Nephron progenitor cell (in vitro differentiated cells): ENCODE data around the gene LRBA.
"Not testable (repeated sequence)": the region's sequence is repeated elsewhere in the genome, so short reads cannot be mapped to it uniquely, and the experiment has no call there.

Experiments used
- DNase-seq: peaks from one replicate; pipeline ENCODE4 v3.0.0; 2021
- H3K27ac Mint-ChIP-seq: 2 replicates; pipeline ENCODE4 v1.8.0; 2021; ENCODE audit warnings: mild to moderate bottlenecking, moderate library complexity, mixed read lengths
- H3K27me3 Mint-ChIP-seq: 2 replicates; pipeline ENCODE4 v1.8.0; 2021; ENCODE audit warnings: mild to moderate bottlenecking, low read depth, mixed read lengths; ENCODE audit not compliant: poor library complexity
- H3K36me3 Mint-ChIP-seq: 2 replicates; pipeline ENCODE4 v1.8.0; 2021; ENCODE audit warnings: low read depth, mixed read lengths
- H3K4me1 Mint-ChIP-seq: 2 replicates; pipeline ENCODE4 v1.8.0; 2021; ENCODE audit warnings: mixed read lengths
- H3K4me3 Mint-ChIP-seq: 2 replicates; pipeline ENCODE4 v1.8.0; 2021; ENCODE audit warnings: mild to moderate bottlenecking, moderate library complexity, mixed read lengths
- H3K9me3 Mint-ChIP-seq: 2 replicates; pipeline ENCODE4 v1.8.0; 2021; ENCODE audit warnings: mild to moderate bottlenecking, moderate library complexity, mixed read lengths
- TF ChIP-seq, protein P1 (sequence below): fragments of 200-600 bp; sonication (generic); IDR thresholded peaks from 2 replicates; pipeline ENCODE4 v1.5.0; 2021; ENCODE audit warnings: antibody characterized with exemption

The LRBA gene

DNA sequence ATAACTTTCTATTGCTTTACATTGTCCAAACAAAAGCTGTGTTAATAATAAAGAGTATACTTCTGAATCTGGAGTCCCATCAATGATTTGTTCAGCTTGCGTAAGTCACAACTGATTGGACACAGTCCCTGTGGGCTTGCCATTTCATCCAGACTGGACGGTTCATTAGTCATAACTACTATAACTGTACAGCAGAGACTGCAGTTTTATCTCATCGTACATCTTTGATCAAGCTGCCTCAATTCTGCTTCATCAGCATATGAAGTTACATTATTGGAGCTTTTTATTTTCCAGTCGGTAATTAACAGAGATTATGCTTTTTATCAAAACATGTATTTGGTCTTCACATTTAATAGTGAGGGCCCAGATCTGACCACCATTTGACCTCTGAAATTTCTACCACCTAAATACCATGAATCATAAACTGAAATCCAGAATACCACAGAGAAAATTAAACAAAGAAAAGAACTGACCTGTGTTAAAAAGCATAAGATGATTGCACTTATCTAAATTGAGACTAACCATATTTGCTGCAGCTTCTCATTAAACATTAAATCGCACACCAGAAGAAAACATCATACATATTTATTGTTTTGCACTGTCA, 445.6 kb downstream of the LRBA start:
- Mint-ChIP-seq H3K36me3 (peaks cover 7% of the 10 kb centered on the region), H3K4me1 (peaks cover 6% of the 10 kb centered on the region), H3K27me3 (peaks cover 6% of the 10 kb centered on the region), H3K9me3 (peaks cover 3% of the 10 kb centered on the region), H3K27ac (no peak overlapping the region), H3K4me3 (no peak overlapping the region)
- TF ChIP-seq, protein P1, sequence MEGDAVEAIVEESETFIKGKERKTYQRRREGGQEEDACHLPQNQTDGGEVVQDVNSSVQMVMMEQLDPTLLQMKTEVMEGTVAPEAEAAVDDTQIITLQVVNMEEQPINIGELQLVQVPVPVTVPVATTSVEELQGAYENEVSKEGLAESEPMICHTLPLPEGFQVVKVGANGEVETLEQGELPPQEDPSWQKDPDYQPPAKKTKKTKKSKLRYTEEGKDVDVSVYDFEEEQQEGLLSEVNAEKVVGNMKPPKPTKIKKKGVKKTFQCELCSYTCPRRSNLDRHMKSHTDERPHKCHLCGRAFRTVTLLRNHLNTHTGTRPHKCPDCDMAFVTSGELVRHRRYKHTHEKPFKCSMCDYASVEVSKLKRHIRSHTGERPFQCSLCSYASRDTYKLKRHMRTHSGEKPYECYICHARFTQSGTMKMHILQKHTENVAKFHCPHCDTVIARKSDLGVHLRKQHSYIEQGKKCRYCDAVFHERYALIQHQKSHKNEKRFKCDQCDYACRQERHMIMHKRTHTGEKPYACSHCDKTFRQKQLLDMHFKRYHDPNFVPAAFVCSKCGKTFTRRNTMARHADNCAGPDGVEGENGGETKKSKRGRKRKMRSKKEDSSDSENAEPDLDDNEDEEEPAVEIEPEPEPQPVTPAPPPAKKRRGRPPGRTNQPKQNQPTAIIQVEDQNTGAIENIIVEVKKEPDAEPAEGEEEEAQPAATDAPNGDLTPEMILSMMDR: no peak
- no peak for DNase-seq

DNA sequence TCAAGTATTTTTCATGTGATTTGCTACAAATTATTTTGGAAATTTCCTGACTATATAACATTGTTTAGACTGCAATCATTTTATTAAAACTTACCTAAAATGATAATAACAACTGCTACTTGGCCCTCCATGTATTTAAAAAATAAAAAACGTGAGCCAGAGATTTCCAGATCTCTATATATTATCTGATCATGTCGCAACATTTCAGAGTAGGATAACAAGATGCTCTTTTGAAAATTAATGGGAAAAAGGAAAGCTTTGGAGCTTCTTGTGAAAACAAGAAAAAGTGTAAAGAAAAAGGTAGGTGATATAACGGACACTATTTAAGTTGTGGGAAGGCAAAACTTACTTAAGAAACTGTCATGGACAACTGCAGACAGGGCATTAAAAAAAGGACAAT, 448.0 kb downstream of the LRBA start:
- Mint-ChIP-seq H3K9me3 (peaks cover 11% of the 10 kb centered on the region), H3K27me3 (no peaks in the 10 kb centered on the region), H3K36me3 (peaks cover 16% of the 10 kb centered on the region), H3K4me3 (no peak overlapping the region), H3K4me1 (no peaks in the 10 kb centered on the region), H3K27ac (no peak overlapping the region)
- DNase-seq: no peak
- TF ChIP-seq, protein P1: no peak

DNA sequence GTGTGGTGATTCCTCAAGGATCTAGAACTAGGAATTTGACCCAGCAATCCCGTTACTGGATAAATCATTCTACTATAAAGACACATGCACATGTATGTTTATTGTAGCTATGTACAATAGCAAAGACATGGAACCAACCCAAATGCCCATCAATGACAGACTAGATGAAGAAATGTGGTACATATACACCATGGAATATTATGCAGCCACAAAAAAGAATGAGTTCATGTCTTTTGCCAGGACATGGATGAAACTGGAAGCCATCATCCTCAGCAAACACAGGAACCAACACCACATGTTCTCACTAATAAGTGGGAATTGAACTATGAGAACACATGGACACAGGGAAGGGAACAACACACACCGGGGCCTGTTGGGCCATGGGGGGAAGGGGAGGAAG, 450.1 kb downstream of the LRBA start:
- not testable (repeated sequence) for H3K27me3 Mint-ChIP-seq, H3K27ac Mint-ChIP-seq, H3K4me3 Mint-ChIP-seq, DNase-seq, H3K4me1 Mint-ChIP-seq
- Mint-ChIP-seq H3K9me3 (peaks cover 11% of the 10 kb centered on the region), H3K36me3 (peaks cover 16% of the 10 kb centered on the region)

DNA sequence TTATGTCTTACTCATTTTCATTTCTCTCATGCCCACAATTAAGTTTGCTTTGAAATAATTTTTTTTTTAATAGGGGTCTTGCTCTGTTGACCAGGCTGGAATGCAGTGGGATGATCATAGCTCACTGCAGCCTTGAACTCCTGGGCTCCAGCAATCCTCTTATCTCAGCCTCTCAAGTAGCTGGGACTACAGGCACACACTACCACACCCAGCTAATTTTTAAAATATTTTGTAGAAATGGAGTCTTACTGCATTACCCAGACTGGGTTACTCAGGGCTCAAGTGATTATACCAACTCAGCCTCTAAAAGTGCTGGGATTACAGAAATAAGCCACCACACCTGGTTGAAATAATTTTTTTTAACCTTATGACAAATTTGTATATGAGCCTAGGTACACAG, 452.3 kb downstream of the LRBA start:
- Mint-ChIP-seq H3K4me3 (no peak overlapping the region), H3K9me3 (peaks cover 11% of the 10 kb centered on the region)

DNA sequence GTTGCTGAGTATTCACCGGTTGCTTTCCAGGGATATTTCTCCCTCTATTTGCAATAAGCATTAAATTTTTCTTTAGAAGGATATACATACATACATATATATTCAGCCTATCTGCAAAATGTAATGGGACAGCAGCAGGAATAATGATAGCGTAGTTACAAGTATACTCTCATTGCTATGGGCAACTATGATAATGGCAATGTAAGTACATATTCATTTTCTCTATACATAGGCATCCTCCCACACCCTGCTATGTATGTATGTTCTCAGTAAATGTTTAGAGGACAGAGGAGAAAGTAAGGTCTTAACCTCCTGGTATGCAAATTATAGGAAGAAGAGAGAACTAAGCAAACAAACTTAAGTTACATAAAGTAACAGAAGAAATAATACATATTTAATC, 452.8 kb downstream of the LRBA start:
- Mint-ChIP-seq H3K4me1 (no peaks in the 10 kb centered on the region), H3K27me3 (no peaks in the 10 kb centered on the region), H3K9me3 (peaks cover 11% of the 10 kb centered on the region), H3K36me3 (peaks cover 16% of the 10 kb centered on the region), H3K27ac (no peak overlapping the region), H3K4me3 (no peak overlapping the region)
- TF ChIP-seq, protein P1: no peak
- DNase-seq: no peak

More for the DNA sequence above, 452.3 kb downstream of the LRBA start:
- no peak for DNase-seq
- peaks cover 16% of the 10 kb centered on the region for H3K36me3 Mint-ChIP-seq
- no peak overlapping the region for H3K27ac Mint-ChIP-seq
- TF ChIP-seq, protein P1: no peak
- H3K27me3 Mint-ChIP-seq: no peaks in the 10 kb centered on the region
- H3K4me1 Mint-ChIP-seq: no peaks in the 10 kb centered on the region

DNA sequence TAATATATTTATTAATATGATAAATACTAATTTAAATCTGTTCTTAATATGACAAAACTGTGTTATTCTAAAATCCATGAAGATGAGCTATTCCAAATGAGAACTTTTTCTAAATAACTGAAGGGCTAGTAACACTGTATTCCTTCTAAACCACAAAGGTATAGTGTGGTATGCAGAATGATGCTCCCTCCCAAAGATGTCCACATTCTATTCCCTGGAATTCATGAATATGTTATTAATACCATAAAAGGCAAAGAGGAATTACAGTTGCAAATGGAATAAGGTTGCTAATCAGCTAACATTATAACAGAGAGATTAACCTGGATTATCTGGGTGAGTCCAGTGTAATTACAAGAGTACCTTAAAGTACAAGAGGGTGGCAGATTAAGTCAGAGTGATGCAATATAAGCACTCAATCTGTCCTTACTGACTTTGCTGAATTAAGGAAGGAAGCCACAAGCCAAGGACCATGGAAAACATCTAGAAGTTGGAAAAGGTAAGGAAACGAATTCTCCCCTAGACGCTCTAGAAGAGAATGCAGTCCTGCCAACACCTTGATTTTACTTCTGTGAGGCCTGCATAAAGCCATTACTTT, 453.8 kb downstream of the LRBA start:
- no peak overlapping the region for H3K4me3 Mint-ChIP-seq
- no peaks in the 10 kb centered on the region for H3K27me3 Mint-ChIP-seq
- peaks cover 11% of the 10 kb centered on the region for H3K9me3 Mint-ChIP-seq
- no peak overlapping the region for H3K27ac Mint-ChIP-seq
- DNase-seq: no peak
- no peaks in the 10 kb centered on the region for H3K4me1 Mint-ChIP-seq
- TF ChIP-seq, protein P1: no peak
- peaks cover 16% of the 10 kb centered on the region for H3K36me3 Mint-ChIP-seq

DNA sequence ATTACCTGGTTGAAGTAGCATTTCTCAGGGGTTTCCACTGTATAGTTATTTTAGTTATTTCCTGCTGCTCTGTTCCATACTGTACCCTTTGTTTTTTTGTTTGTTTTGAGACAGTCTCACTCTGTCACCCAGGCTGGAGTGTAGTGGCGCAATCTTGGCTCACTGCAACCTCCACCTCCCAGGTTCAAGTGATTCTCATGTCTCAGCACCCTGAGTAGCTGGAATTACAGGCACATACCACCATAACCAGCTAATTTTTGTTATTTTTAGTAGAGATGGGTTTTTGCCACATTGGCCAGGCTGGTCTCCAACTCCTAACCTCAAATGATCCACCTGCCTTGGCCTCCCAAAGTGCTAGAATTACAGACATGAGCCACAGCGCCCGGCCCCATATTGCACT, 457.3 kb downstream of the LRBA start:
- H3K4me3 Mint-ChIP-seq, DNase-seq, H3K36me3 Mint-ChIP-seq, H3K27me3 Mint-ChIP-seq, H3K4me1 Mint-ChIP-seq, H3K9me3 Mint-ChIP-seq, H3K27ac Mint-ChIP-seq: not testable (repeated sequence)
